NCI-H2107 treated with DMSO at 0.1 percent for 48 hours (cell line): Measurements from ENCODE around the gene KIAA0753.

Source experiments
- DNase-seq: peaks from one replicate; lab custom pipeline; 2025; ENCODE audit not compliant: unreplicated experiment; lab: John Stamatoyannopoulos, UW

KIAA0753 gene

DNA sequence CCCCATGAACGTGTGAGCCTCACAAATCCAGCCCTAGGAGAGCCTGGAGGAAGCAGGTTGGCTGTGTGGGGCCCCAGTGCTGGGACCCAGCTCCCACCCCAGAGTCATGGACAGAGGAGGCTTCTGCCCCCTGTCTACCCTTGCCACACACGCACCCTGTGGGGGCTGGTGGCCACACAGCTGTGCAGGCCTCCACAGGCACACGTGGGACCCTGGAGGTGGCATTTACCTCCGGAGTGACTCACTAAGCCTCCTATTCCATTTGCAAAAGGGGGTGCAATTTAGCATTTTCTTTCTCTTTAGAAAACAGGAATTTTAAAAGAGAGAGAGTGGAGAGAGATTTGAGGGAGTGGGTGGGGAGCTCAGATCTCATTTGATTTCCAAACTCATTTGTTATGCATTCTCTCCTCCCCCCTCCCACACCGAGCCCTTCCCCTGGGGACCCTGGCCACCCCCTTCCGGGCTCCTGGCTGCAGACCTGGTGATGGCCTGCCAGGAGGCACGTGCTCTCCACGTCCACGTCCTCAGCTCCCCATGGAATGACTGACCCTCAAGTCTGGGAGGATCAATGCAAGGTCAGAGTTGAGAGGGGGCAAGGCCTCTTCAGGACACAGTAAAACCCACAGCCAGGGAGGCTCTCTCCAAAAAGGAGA, 91.0 kb downstream of the KIAA0753 start:
- no peak for DNase-seq

DNA sequence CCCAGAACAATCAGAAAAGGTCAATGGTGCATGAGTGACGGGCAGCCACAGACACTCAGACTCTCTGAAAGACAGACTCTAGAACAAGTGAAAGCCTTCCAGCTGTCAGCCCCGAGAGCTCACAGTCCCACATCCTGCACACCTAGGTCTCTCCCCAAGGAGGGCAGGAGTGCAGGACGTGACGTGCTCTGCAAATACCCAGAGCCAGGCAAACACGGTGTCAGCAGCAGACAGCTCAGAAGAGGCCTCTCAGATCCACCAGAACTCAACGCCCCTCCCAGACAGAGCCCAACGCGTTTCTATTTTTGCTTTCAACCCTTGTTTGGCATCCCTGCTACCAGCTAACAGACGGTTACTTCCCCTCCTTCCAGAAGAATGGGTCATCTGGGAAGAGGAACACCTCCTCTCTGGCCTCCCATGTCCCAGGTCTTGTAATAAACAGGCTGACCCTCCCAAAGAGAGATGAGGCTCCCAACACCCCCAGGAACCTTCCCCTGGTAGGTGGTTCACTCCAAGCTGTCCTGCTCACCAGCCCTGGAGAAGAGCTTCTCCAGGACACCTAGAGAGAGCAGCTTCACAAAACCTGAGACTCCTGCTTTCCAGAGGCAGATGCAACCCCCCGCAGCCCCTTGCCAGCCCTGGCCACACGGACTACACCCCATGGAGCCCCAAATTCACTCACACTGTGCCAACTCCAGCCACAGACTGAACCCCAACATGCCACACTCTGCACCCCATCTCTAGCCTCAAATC, 91.8 kb downstream of the KIAA0753 start:
- no peak for DNase-seq

DNA sequence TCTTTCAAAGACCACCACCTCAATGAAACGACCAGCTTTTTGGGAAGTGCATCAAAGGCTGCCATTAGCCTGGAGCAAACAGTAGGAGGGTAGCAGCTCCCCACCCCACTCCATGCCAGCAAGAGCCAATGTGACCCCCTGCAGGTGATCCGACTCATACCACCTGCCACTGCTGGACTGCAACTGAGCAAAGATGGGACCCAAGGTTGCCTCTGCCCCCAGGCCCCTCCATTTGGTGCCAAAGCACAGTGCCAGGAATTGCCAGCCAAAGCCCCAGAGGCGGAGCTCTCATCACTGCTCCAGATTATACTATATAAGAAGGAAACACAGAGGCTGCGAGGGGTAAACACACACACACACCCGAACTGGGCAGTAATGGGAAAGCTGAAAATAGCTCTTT, 92.5 kb downstream of the KIAA0753 start:
- no peak for DNase-seq

DNA sequence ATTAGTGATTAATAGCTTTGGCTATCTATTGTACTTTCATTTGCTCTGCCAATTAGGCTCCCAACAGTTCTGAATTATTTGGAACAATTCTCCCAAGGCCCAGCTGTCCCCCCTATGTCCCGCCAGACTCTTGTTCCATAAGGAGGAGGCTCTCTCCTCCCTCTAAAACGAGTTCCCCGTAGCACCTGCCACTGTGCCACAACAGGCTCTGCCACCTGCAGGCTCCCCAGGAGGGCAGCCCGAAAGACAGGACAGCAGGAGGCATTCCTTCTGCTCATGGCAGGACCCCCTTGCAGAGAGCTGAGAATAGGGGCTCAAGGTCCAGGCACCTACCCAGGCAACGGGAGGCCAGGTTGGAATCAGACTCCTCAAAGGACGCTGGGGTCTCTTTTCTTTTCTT, 93.2 kb downstream of the KIAA0753 start:
- no peak for DNase-seq

DNA sequence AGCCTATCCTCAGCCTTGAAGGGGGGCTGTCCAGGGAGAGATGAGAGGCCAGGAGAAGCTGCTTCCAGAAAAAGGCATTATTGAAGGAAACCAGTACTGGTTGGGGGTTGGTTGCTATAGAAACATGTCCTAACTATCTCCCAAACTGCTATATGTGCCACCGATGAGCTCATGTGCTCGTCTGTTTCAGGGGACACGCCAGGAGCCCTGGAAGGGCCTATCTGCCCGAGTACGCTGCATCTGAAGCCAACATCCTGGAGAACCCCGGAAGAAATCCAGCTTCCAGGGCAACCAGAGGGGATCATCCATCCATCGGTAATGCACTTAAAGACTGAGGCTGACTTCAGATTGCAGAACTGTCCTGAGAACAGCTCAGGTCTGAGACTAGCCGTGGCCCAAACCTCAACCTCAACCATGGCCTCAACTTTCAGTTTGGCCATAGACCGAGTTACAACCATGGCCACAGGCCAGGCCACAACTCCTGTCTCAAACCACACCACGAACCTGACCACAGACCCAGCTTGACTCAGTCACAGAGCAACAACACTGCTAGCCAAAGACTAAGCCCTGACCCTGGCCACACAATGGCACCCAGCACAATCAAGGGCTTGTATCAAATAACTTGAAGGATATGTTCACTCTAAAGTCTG, 94.3 kb downstream of the KIAA0753 start:
- no peak for DNase-seq

DNA sequence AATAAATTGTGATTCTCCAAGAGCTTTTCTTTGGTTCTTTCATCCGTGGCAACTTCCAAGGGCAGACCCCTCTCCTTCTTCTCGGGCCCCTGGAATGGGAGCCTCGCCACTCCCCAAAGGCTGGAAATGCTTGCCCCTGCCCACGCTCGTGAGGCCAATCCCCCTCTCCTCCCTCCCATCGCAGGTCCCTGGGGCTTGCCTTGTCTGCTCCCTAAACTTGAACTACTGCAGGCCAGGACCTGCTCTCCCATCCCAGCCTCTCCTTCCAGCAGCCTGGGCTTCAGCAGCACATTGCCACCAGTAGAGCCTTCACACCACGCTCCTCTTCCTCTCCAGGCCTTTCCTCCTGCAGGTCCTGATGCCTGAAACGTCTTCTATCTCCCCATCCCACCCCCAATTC, 95.2 kb downstream of the KIAA0753 start:
- no peak for DNase-seq

DNA sequence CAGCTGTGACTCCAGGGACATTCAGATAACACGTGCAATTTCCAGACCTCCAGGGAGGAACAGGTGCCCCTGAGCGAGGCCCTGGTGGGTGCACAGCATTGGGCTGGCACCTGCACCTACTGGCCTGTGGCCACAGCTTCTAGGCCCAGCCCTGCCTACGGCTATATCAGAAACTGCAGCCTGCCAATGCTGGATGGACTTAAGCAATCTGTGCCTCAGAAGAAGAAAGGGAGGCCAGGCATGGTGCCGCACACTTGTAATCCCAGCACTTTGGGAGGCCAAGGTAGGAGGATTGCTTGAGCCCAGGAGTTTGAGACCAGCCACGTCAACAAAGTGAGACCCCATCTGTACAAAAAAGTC, 96.5 kb downstream of the KIAA0753 start:
- DNase-seq, result no peak

DNA sequence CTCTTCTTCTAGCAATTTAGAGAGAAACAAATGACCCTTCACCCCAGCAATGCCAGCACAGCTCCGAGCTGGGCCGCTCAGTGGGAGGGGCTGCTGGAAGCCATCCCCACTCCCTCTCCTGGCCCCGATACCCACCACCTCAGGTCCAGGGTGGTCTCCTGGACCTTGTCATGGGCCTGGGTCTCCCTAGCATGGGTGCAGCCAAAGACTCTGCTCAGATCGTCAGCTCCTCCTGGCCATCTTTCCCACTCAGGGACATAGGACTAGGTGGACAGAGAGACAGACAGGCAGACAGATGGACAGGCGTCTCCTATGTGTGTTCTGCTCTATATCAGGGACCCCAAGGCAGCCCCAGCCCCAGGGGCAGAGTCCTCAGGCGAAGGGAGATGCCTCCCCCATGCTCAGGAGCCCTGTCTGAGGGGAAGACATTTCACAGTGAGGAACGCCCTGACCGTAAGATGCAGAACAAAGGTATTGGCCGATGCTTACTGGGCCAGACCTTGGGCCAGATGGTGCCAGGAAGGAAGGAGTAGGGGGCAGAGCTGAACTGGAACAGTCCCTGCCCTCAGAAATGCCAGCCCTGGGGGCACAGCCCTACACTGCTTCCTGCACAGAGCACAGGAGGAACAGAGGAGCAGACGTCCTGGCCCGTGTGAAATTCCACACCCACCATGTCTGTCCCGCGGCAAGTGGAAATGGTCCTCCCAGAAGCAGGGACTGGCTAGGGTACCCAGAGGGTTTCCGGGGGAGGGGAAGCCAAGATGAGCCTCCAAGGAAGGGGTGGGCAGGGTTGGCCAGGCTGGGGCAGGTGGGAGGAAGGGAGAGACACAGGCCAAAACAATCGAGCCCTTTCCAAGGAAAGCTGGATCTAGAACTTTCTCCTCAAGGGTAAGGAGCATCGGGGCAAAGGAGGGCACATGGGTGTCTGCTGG, 97.2 kb downstream of the KIAA0753 start:
- no peak for DNase-seq

DNA sequence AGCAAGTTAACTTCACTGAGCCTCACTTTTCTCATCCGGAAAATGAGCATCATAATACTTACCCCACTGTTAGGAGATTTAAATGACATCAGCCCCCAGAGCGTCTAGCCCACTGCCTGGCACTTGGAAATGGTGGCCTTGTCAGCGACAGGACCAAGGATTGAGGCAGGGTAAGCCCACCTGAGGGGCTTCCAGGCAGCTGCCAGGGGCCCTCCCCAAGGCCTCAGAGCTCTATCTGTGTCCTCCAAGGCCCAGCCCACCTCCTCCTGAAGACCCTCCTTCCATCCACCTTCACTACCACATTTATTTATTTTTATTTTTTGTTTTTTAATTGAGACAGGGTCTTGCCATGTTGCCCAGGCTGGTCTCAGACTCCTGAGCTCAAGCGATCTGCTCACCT, 97.9 kb downstream of the KIAA0753 start:
- DNase-seq, result no peak

DNA sequence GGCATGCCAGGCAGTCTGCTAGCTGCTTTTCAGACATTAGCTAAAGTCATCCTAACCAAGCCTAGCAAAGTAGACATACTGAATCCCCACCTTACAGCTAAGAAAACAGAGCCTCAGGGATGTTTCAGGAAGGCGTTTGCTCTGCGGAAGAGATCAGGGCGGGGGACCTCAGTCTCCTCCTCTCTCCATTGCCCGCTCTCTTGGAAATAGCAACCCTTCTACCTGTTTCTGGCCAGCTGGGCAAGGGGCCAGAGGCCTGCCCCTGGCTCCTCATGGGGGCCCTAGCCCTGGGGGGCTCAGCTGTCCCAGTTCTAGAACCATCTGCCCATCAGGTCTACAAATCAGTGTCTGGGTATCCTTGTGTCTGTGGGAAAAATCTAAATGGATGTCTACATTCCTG, 98.6 kb downstream of the KIAA0753 start:
- no peak for DNase-seq

DNA sequence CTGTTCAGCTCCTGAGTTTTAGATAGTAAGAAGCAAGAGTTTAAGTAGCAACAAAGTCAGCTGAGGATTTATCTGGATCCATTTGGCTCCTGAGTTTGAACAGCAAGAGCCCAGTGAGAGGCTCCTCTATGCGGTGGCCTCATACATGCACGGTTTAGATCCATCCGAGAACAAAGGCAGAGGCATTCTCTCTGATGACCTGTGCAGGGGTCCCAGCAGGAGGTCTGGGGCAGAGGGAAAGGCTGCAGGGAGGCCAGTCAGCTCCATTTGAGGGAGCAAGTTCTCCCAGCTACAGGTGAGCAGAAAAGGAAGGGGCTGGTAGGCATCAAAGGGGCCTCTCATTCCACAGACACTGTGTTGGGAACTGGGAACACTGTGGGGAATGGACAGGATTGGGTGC, 100.6 kb downstream of the KIAA0753 start:
- DNase-seq, result no peak

DNA sequence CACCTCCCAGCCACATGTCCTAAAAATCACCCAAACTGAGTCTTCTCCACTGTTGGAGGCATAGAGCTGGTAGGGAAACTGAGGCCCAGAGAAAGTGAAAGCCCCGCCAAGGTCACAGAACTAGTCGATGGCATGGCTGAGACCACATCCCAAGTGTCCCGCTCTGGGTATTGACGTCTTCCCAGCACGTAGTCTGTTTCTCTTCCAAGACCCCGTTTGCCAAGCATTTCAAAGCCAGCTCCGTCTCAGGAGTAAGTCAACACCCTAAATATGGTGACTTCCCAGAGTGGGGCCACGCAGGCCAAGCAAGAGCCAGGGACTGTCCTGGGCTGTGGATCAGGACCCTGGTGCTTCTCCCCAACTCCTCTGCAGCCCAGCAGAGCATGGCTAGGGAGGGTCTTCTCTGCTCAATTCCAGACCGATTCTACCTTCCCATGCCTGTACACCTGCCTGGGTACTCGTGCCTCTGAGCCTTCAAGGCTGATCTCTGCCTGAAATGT, 103.9 kb downstream of the KIAA0753 start:
- DNase-seq, result no peak

DNA sequence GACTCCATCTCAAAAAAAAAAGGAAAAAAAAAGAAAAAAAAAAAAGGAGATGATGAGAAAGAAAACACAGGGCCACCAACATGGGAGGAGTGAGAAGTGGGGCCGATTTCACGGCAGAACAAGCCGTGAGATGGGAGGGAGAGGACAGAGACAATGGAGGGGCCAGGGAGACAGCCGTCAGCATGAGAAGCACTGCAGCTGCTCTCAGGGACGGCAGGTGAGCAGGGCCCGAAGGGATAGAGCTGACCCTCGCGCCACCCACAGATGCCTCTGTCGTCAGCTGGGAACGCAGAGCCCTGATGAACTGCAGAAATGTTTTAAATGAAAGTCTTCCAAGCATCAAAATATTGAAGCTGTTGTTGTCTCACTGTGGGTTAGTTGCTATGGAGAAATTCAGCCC, 104.5 kb downstream of the KIAA0753 start:
- DNase-seq, result no peak

DNA sequence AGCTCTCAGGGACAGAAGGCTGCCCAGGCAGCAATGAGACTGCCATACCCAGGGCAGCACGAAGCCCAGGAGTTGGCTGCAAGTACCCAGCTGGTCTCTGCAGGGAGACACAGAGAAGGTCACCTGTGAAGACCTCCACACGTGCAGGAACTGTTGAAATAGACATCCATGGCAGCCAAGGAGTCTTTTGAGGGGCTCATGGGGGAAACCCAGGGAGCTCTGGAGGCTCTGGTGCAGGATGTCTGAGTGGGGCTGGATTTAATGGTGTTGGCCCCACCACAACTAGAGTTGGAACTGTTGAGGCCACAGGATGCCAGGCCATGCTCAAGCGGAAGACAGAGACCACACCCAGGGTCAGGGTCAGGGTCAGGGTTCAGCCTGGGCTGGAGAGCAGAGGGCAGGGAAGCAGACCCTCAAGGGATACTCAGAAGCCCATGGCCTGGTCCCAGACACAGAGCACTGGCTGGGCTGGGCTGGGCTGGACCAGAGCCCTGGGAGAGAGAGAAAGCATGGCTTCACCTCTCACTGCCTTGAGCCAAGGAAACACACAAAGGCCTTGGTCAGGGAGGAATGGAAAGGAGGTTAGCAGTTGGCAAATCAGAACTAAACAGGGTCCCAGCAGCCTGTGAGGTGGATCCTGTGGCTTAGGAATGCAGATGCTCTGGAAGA, 105.5 kb downstream of the KIAA0753 start:
- no peak for DNase-seq

DNA sequence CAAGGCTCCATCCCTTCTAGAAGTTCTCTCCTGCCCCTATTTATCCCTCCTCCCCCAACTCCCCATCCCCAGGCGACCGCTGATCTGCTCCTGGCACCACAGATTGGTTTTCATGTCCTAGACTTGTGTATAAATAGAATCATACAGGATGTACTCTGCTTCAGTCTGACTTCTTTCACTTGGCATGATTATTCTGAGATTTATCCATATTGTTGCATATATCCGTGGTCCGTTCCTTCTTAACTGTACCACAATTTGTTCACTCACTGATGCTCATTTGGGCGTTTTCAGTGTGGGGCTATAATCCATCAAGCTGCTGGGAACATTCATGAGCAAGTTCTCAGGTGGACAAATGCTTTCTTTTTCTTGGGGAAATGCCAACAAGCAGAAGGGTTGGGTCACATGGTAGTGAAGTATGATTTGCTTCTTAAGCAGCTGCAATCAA, 108.0 kb downstream of the KIAA0753 start:
- no peak for DNase-seq

DNA sequence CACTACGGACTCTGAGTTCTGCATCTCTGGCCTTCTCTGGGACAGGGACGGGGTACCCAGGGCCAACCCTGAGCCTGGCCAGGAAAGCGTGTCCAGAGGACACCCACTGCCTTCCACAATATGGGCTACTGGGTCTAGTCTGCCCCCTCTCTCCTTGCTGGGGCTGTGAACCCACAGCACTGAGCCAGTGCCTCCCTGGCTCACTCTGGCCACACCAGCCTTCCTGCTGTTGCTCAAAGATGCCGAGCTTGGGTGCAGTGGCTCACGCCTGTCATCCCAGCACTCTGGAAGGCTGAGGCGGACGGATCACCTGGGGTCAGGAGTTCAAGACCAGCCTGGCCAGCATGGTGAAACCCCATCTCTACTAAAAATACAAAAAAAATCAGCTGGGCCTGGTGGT, 108.9 kb downstream of the KIAA0753 start:
- DNase-seq, result no peak

DNA sequence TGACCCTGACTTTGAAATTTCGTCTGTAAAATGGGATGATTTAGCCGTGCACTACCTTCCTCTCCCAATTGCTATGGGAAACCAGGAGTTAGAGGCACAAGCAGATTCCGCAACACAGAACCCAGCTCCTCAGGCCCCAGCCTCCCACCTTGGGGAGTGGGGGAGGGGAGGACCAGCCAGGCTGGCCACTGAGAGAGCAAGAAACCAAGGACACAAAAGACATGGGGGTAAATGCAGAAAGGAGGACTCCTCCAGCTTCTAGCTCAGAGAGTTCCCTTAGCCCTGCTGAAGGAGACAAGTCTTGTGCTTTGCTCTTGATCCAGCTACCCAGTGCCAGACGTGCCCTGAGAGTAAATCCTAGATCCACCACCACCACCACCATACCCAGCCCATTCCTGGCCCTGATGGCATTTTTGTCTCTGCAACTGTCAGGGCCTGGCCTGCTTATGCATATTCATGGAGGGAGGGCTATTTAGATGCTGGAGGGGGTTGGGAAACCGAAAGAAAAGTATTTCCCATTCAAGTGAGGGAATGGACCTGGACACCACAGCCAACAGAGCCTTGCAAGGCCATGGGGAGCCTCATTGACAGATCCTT, 110.1 kb downstream of the KIAA0753 start:
- no peak for DNase-seq

DNA sequence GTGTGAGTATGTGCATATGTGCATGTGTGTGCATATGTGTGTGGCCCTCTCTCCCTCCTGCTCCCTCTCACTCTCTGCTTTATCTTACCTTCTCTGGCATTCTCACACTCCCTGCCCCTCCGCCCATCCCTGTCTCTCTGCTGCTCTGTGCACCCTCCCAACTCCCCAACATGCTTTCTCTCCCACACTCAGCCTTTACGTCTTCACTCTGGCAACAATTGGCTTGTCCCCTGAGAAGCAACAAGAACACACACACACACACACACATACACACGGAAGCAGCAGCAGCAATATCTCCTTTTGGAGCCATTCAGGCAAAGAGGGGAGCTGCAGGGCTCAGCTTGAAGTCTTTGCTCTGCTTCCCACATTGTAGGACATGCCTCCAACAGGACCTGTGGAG, 112.0 kb downstream of the KIAA0753 start:
- DNase-seq, result no peak
